K562 (cell line): Measurements from ENCODE around the gene SPTBN4. TPM values are rescaled to one million over a fixed set of nuclear protein-coding genes. Genes with fewer than 3 reads are reported as not detected.

Experiments
- BCL6 ChIP-seq: fragments of 250-450 bp; sonication (Bioruptor Pico); IDR thresholded peaks from 2 replicates; pipeline ENCODE4 v1.4.0; 2020
- CREM ChIP-seq: IDR thresholded peaks from 2 replicates; pipeline ENCODE4 v1.6.1; 2014; ENCODE audit warnings: antibody characterized with exemption, low read depth
- EP300 ChIP-seq: IDR thresholded peaks from 2 replicates; pipeline ENCODE4 v1.6.1; 2012; ENCODE audit warnings: low read length, improper control_type of control experiment
- GTF2E2 ChIP-seq: fragments of 200-800 bp; sonication (Bioruptor generic); IDR thresholded peaks from 2 replicates; pipeline ENCODE4 v1.6.1; 2016; ENCODE audit warnings: missing genetic modification characterization, missing compliant biosample characterization
- LEF1 ChIP-seq: fragments of 450-650 bp; IDR thresholded peaks from 2 replicates; pipeline ENCODE4 v1.6.1; 2016; ENCODE audit warnings: mild to moderate bottlenecking
- MECOM ChIP-seq: fragments of 250-450 bp; sonication (Bioruptor Pico); IDR thresholded peaks from 2 replicates; pipeline ENCODE4 v1.8.0; 2022; ENCODE audit warnings: inconsistent platforms
- NCOA4 ChIP-seq: fragments of 450-650 bp; IDR thresholded peaks from 2 replicates; pipeline ENCODE4 v1.6.1; 2018; ENCODE audit warnings: mild to moderate bottlenecking; ENCODE audit not compliant: partially characterized antibody
- OTX1 ChIP-seq: fragments of 450-650 bp; formaldehyde crosslinking; IDR thresholded peaks from 2 replicates; pipeline ENCODE4 v1.4.0; 2022; ENCODE audit warnings: mild to moderate bottlenecking
- SMARCC2 ChIP-seq: fragments of 450-650 bp; IDR thresholded peaks from 2 replicates; pipeline ENCODE4 v1.6.1; 2017; ENCODE audit warnings: antibody characterized with exemption, moderate library complexity, mild to moderate bottlenecking, low read depth
- TEAD4 ChIP-seq, 2 experiments: sonication (generic) in 1 of 2; formaldehyde crosslinking in 1 of 2; IDR thresholded peaks; 2 replicates each; pipeline versions ENCODE4 v1.6.1 to v1.8.0; 2012 to 2022; ENCODE audit warnings: borderline replicate concordance in 1 of 2, inconsistent platforms in 1 of 2, low read length in 1 of 2, mild to moderate bottlenecking in 1 of 2, missing genetic modification reagents in 1 of 2
- ZNF436 ChIP-seq: fragments of 250-450, 450-650 bp; sonication (Bioruptor Pico); formaldehyde crosslinking; IDR thresholded peaks from 2 replicates; pipeline ENCODE4 v1.7.0; 2020; ENCODE audit warnings: mild to moderate bottlenecking
- ZNF445 ChIP-seq: fragments of 250-450 bp; sonication (Bioruptor Pico); IDR thresholded peaks from 2 replicates; pipeline ENCODE4 v1.4.0; 2020; ENCODE audit warnings: low read depth, mild to moderate bottlenecking, moderate library complexity
- polyA plus RNA-seq, 8 experiments: library from polyadenylated mRNA; depleted of rRNA in 4 of 8; stranded (reverse) in 5 of 8; unstranded in 3 of 8; fragments of >200 nt; fragmentation: Nextera tagmentation in 2 of 8; fragmentation: Illumina TruSeq in 1 of 8; extraction: Ambion mirVana in 2 of 8; extraction: Trizol in 1 of 8; gene quantifications; 2 replicates each; pipeline versions ENCODE4 v1.2.1 to v1.2.3, GENCODE V29; 2011 to 2014; ENCODE audit warnings: inconsistent platforms in 1 of 8, missing spikeins in 1 of 8
- total RNA-seq, 7 experiments: library from RNA; depleted of rRNA in 6 of 7; stranded (reverse); fragments of >200 nt in 6 of 7; fragmentation: Illumina TruSeq in 2 of 7; extraction: Trizol in 2 of 7; gene quantifications; 2 replicates each; pipeline versions ENCODE4 v1.2.1 to v1.2.3, GENCODE V29; 2011 to 2021; ENCODE audit warnings: low replicate concordance in 1 of 7
- TF ChIP-seq, protein P1 (sequence below): IDR thresholded peaks from 2 replicates; pipeline ENCODE4 v1.6.1; 2012; ENCODE audit warnings: low read depth, low read length, improper control_type of control experiment, borderline replicate concordance
- TF ChIP-seq, protein P2 (sequence below): fragments of 450-650 bp; IDR thresholded peaks from 2 replicates; pipeline ENCODE4 v1.7.0; 2016; ENCODE audit warnings: borderline replicate concordance
- TF ChIP-seq, protein P3 (sequence below), 2 experiments: fragments of 450-650 bp; formaldehyde crosslinking in 1 of 2; IDR thresholded peaks; 2 replicates each; pipeline versions ENCODE4 v1.4.0 to v1.6.1; 2014 to 2020; ENCODE audit warnings: mild to moderate bottlenecking in 2 of 2, borderline replicate concordance in 1 of 2, low read depth in 1 of 2

SPTBN4 gene
- total and polyA plus RNA-seq, 9 of the 15 experiments (the other 6 are each of a cell fraction or from before 2014, with no cell fraction given): 0.01 to 1.5 (median 0.86) TPM

DNA sequence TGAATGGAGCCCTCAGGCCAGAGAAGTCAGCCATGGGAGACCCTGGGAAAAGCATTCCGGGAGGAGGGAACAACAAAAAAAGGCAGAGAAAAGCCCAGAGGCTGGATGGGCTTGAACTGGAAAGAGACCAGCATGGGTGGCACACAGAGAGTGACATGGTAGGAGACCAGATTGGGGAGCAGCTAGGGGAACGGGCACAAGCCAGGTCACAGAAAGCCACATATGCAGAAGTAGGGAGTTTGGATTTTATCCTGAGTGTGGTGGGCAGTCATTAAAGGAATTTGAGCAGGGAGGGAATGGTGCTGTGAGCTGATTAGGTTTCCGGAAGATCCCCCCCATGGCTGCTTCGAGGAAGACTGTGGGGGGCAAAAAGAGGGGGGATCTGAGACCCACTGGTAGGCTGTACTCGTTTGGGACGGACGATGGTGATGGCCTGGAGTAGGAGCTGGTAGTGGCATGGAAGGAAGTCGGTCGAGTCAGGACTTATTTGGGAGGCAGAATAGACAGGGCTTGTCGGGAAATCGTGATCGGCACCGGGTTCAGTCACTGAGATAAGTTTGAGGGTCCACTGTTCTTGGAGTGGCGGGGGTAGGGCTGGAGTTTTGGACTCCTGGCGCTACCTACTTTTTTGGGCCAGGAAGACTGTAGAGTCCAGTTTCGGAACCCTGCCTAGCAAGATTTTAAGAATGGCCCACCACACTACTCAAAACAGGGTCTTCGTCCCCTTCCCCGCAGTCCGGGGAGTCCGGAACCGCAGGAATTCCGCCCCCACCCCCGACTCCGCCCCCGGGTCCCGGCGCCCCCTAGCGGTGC lies 42.0 kb upstream of the SPTBN4 start (continued):
- TF ChIP-seq, protein P1, sequence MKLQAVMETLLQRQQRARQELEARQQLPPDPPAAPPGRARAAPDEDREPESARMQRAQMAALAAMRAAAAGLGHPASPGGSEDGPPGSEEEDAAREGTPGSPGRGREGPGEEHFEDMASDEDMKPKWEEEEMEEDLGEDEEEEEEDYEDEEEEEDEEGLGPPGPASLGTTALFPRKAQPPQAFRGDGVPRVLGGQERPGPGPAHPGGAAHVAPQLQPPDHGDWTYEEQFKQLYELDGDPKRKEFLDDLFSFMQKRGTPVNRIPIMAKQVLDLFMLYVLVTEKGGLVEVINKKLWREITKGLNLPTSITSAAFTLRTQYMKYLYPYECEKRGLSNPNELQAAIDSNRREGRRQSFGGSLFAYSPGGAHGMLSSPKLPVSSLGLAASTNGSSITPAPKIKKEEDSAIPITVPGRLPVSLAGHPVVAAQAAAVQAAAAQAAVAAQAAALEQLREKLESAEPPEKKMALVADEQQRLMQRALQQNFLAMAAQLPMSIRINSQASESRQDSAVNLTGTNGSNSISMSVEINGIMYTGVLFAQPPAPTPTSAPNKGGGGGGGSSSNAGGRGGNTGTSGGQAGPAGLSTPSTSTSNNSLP: no peak
- TF ChIP-seq, protein P2, sequence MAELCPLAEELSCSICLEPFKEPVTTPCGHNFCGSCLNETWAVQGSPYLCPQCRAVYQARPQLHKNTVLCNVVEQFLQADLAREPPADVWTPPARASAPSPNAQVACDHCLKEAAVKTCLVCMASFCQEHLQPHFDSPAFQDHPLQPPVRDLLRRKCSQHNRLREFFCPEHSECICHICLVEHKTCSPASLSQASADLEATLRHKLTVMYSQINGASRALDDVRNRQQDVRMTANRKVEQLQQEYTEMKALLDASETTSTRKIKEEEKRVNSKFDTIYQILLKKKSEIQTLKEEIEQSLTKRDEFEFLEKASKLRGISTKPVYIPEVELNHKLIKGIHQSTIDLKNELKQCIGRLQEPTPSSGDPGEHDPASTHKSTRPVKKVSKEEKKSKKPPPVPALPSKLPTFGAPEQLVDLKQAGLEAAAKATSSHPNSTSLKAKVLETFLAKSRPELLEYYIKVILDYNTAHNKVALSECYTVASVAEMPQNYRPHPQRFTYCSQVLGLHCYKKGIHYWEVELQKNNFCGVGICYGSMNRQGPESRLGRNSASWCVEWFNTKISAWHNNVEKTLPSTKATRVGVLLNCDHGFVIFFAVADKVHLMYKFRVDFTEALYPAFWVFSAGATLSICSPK: no peak
- TF ChIP-seq, protein P3, sequence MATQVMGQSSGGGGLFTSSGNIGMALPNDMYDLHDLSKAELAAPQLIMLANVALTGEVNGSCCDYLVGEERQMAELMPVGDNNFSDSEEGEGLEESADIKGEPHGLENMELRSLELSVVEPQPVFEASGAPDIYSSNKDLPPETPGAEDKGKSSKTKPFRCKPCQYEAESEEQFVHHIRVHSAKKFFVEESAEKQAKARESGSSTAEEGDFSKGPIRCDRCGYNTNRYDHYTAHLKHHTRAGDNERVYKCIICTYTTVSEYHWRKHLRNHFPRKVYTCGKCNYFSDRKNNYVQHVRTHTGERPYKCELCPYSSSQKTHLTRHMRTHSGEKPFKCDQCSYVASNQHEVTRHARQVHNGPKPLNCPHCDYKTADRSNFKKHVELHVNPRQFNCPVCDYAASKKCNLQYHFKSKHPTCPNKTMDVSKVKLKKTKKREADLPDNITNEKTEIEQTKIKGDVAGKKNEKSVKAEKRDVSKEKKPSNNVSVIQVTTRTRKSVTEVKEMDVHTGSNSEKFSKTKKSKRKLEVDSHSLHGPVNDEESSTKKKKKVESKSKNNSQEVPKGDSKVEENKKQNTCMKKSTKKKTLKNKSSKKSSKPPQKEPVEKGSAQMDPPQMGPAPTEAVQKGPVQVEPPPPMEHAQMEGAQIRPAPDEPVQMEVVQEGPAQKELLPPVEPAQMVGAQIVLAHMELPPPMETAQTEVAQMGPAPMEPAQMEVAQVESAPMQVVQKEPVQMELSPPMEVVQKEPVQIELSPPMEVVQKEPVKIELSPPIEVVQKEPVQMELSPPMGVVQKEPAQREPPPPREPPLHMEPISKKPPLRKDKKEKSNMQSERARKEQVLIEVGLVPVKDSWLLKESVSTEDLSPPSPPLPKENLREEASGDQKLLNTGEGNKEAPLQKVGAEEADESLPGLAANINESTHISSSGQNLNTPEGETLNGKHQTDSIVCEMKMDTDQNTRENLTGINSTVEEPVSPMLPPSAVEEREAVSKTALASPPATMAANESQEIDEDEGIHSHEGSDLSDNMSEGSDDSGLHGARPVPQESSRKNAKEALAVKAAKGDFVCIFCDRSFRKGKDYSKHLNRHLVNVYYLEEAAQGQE (IDR thresholded peaks at IDR 0.05; ENCODE audit: borderline replicate concordance): no peak
- TF ChIP-seq, protein P3 (CRISPR knock-in tag; IDR thresholded peaks at IDR 0.05; ENCODE audit: low read depth): 0 out of 2 replicates have a peak, but pooled peaks have one; percentile 45
- TF ChIP-seq ZNF436 (CRISPR knock-in tag) (0 out of 2 replicates have a peak, but pooled peaks have one; percentile 23), TEAD4 (IDR thresholded peaks at IDR 0.05; ENCODE audit: low read length) (peak; percentile 49; the same call in 1 of the 2 replicates), TEAD4 (CRISPR knock-in tag; IDR thresholded peaks at IDR 0.05; ENCODE audit: borderline replicate concordance) (no peak), OTX1 (0 out of 2 replicates have a peak, but pooled peaks have one; percentile 45), LEF1 (no peak), MECOM (CRISPR knock-in tag) (no peak), GTF2E2 (tag) (0 out of 2 replicates have a peak, but pooled peaks have one; percentile 1), ZNF445 (CRISPR knock-in tag) (no peak), BCL6 (CRISPR knock-in tag) (no peak), EP300 (no peak), NCOA4 (peak; percentile 22), CREM (0 out of 2 replicates have a peak, but pooled peaks have one; percentile 10), SMARCC2 (peak; percentile 24; the same call in 1 of the 2 replicates)
